Left ventricle myocardium inferior (tissue), 1 donor: ENCODE measurements around the gene MMD. TPM values are rescaled to one million over a fixed set of nuclear protein-coding genes. Genes with fewer than 3 reads are reported as not detected.

Experiments used
- DNase-seq: peaks from one replicate; pipeline ENCODE4 v3.0.0-alpha.2; 2020
- H3K27ac ChIP-seq: fragments of 200-600 bp; replicated peaks from 2 replicates; pipeline ENCODE4 v1.8.0; 2021
- H3K27me3 ChIP-seq: fragments of 200-600 bp; 2 replicates; pipeline ENCODE4 v1.8.0; 2021; ENCODE audit warnings: low read depth
- H3K36me3 ChIP-seq: fragments of 200-600 bp; 2 replicates; pipeline ENCODE4 v1.8.0; 2021
- H3K4me1 ChIP-seq: fragments of 200-600 bp; 2 replicates; pipeline ENCODE4 v1.8.0; 2021
- H3K4me3 ChIP-seq: fragments of 200-600 bp; 2 replicates; pipeline ENCODE4 v1.8.0; 2021; ENCODE audit warnings: mild to moderate bottlenecking, moderate library complexity
- H3K9me3 ChIP-seq: fragments of 200-600 bp; replicated peaks from 2 replicates; pipeline ENCODE4 v1.8.0; 2021
- CTCF ChIP-seq: fragments of 200-600 bp; IDR thresholded peaks from 2 replicates; pipeline ENCODE4 v1.8.0; 2021; ENCODE audit warnings: antibody characterized with exemption, mild to moderate bottlenecking, borderline replicate concordance
- intact Hi-C: fragments of 100-400 bp; cut with micrococcal nuclease; formaldehyde crosslinking; loops from one replicate; pipeline ENCODE4 v1.11.0; 2022
- total RNA-seq: library from RNA; stranded (reverse); fragmentation: NEBNext Ultra II Directional; extraction: Animal tissue kit (Norgen Biotek cat#: 25700); gene quantifications from one replicate; pipeline ENCODE4 v1.2.1, GENCODE V29; 2021
- donor health status: DM: no; HTN: yes; CAD: no; lungs with severe emphysema.

MMD gene
- total RNA-seq, 1 donor from 2014 or later = 9.5 TPM

GRCh38 chr17:55420776-55421178 is 858 bp downstream of the MMD start:
- intact Hi-C loops = no loop called here
- peak overlapping the region; percentile 85 for H3K4me3 ChIP-seq
- DNase-seq = peak; percentile 52
- H3K9me3 ChIP-seq = no peaks in the 10 kb centered on the region
- no peaks in the 10 kb centered on the region for H3K27me3 ChIP-seq
- TF ChIP-seq CTCF = no peak
- H3K36me3 ChIP-seq = no peaks in the 10 kb centered on the region
- H3K4me1 ChIP-seq = peaks cover 58% of the 10 kb centered on the region
- peak overlapping the region; percentile 89 for H3K27ac ChIP-seq

- H3K4me1 ChIP-seq = peaks cover 63% of the 10 kb centered on the region
- no peak for DNase-seq
- no peak for TF ChIP-seq CTCF
- H3K9me3 ChIP-seq = no peaks in the 10 kb centered on the region
- H3K36me3 ChIP-seq = no peaks in the 10 kb centered on the region
- H3K27me3 ChIP-seq = no peaks in the 10 kb centered on the region
- H3K4me3 ChIP-seq = peak overlapping the region; percentile 85
- H3K27ac ChIP-seq = peak overlapping the region; percentile 89
- intact Hi-C loops = no loop called here
Observed at GRCh38 chr17:55420067-55420775, 1.4 kb downstream of the MMD start.

GRCh38 chr17:55418369-55419268 is 3.0 kb downstream of the MMD start:
- no peak for DNase-seq
- peaks cover 70% of the 10 kb centered on the region for H3K4me1 ChIP-seq
- no peak overlapping the region for H3K4me3 ChIP-seq
- H3K27me3 ChIP-seq = no peaks in the 10 kb centered on the region
- peak overlapping the region; percentile 89 for H3K27ac ChIP-seq
- intact Hi-C loops = loop anchor here (10.0 kb wide), 1 partner anchor 96 kb away; the partner anchor contains the start of gene SMIM36
- no peaks in the 10 kb centered on the region for H3K9me3 ChIP-seq
- H3K36me3 ChIP-seq = peaks cover 4% of the 10 kb centered on the region
- TF ChIP-seq CTCF = no peak

- DNase-seq = no peak
- peaks cover 63% of the 10 kb centered on the region for H3K4me1 ChIP-seq
- no peak for TF ChIP-seq CTCF
- H3K4me3 ChIP-seq = no peak overlapping the region
- no peaks in the 10 kb centered on the region for H3K27me3 ChIP-seq
- intact Hi-C loops = loop anchor here (10.0 kb wide), 1 partner anchor 97 kb away; the partner anchor contains the start of gene SMIM36
- peaks cover 13% of the 10 kb centered on the region for H3K36me3 ChIP-seq
- peak overlapping the region; percentile 89 for H3K27ac ChIP-seq
- H3K9me3 ChIP-seq = no peaks in the 10 kb centered on the region
Observed at GRCh38 chr17:55417411-55418268, 4.0 kb downstream of the MMD start.

DNA sequence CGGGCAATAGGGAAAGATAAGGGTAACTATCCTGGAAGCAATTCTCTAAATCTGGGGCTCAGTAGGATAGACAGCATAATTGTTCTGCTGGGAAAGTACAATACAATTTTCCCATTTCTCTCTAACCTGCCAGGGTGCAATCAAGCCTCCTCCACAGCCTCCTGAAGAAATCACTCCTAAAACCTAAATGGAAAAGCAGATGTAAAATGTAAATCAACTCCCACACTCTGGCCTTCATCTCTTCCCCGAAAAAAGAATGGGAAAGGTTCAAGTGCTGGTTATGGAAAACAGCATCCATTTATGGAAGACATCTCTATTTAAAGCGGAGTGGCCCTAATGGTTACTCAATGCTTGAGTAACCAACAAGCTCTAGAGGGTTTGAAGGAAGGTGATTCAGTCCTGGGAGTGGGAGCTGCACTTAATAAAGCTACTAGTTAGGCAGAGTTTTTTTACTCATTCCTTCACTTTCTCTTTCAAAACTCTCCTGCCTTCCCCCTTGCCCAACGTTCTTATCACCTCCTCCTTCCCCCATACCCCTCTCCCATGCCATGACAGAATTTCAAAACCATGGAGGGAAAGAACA is 5.1 kb downstream of the MMD start:
- Histone ChIP-seq H3K36me3 (peaks cover 17% of the 10 kb centered on the region), H3K4me3 (peak overlapping the region; percentile 32), H3K9me3 (no peaks in the 10 kb centered on the region), H3K27me3 (no peaks in the 10 kb centered on the region), H3K27ac (peak overlapping the region; percentile 89), H3K4me1 (peaks cover 60% of the 10 kb centered on the region)
- DNase-seq = no peak
- no peak for TF ChIP-seq CTCF
- intact Hi-C loops = loop anchor here (10.0 kb wide), 1 partner anchor 98 kb away; the partner anchor contains the start of gene SMIM36
